PC-3 (cell line): ENCODE data around the gene L3MBTL4. TPM values are rescaled to one million over a fixed set of nuclear protein-coding genes. Genes with fewer than 3 reads are reported as not detected.
A peak's percentile ranks its signal among the peaks of the same experiment; 100 is the strongest.

ENCODE experiments used
- ATAC-seq: fragments of 200-7000 bp; cut with Tn5 transposase; 2 replicates; pipeline ENCODE4 v1.9.1; 2020; ENCODE audit warnings: mild to moderate bottlenecking, moderate library complexity
- BruUV-seq: library from RNA; stranded (reverse); fragments of 400-500 nt; replicated peaks from 2 replicates; lab custom pipeline; 2021; lab: Mats Ljungman, UMichigan
- CTCF ChIA-PET: fragments of 300-600 bp; sonication (Branson Sonifier 250); formaldehyde crosslinking; loops from one replicate; lab custom pipeline; 2022; ENCODE audit warnings: antibody characterized with exemption; lab: Charles Lee
- POLR2A ChIA-PET: fragments of 300-600 bp; sonication (Branson Sonifier 250); formaldehyde crosslinking; loops from one replicate; lab custom pipeline; 2022; ENCODE audit warnings: antibody characterized with exemption; ENCODE audit not compliant: unreplicated experiment; lab: Charles Lee
- DNase-seq: peaks from one replicate; pipeline ENCODE4 v3.0.0-alpha.2; 2015
- H2AFZ ChIP-seq: fragments of 300-600 bp; sonication (generic); 2 replicates; pipeline ENCODE4 v1.6.0; 2016; ENCODE audit warnings: antibody characterized with exemption, low read length
- H3F3A ChIP-seq: fragments of 300-600 bp; sonication (generic); one replicate; pipeline ENCODE4 v1.6.0; 2017; ENCODE audit warnings: antibody characterized with exemption, low read length, control low read depth, mild to moderate bottlenecking; ENCODE audit not compliant: unreplicated experiment
- H3K27ac ChIP-seq: fragments of 300-600 bp; sonication (generic); 2 replicates; pipeline ENCODE4 v1.5.1; 2016; ENCODE audit warnings: mild to moderate bottlenecking, low read length
- H3K27me3 ChIP-seq: fragments of 300-600 bp; sonication (generic); 2 replicates; pipeline ENCODE4 v1.6.1; 2016; ENCODE audit warnings: low read length, mixed read lengths
- H3K36me3 ChIP-seq: fragments of 300-600 bp; sonication (generic); 2 replicates; pipeline ENCODE4 v1.6.1; 2016; ENCODE audit warnings: low read depth, mixed run types, low read length, mixed read lengths
- H3K4me1 ChIP-seq: fragments of 300-600 bp; sonication (generic); 2 replicates; pipeline ENCODE4 v1.5.1; 2016; ENCODE audit warnings: low read length; ENCODE audit not compliant: insufficient read depth
- H3K4me2 ChIP-seq: fragments of 300-600 bp; sonication (generic); 2 replicates; pipeline ENCODE4 v1.6.0; 2016; ENCODE audit warnings: low read length
- H3K4me3 ChIP-seq: fragments of 300-600 bp; sonication (generic); 2 replicates; pipeline ENCODE4 v1.5.1; 2016; ENCODE audit warnings: mild to moderate bottlenecking, low read length, mixed read lengths
- H3K79me2 ChIP-seq: fragments of 300-600 bp; sonication (generic); 2 replicates; pipeline ENCODE4 v1.6.1; 2017; ENCODE audit warnings: low read length, mixed read lengths
- H3K9ac ChIP-seq: fragments of 300-600 bp; sonication (generic); 2 replicates; pipeline ENCODE4 v1.6.0; 2016; ENCODE audit warnings: mild to moderate bottlenecking, low read length
- H3K9me2 ChIP-seq: fragments of 300-600 bp; sonication (generic); replicated peaks from 2 replicates; pipeline ENCODE4 v1.6.1; 2016; ENCODE audit warnings: mixed run types, low read length, mixed read lengths
- H3K9me3 ChIP-seq: fragments of 300-600 bp; sonication (generic); 2 replicates; pipeline ENCODE4 v1.6.1; 2016; ENCODE audit warnings: low read length, mixed read lengths
- H4K20me1 ChIP-seq: fragments of 300-600 bp; sonication (generic); 2 replicates; pipeline ENCODE4 v1.6.1; 2016; ENCODE audit warnings: low read length, mixed read lengths
- CTCF ChIP-seq: fragments of 300-600 bp; sonication (generic); conservative IDR thresholded peaks from 2 replicates; pipeline ENCODE4 v1.5.1; 2017; ENCODE audit warnings: antibody characterized with exemption, low read depth, mild to moderate bottlenecking, low read length
- EZH2 ChIP-seq: fragments of 300-600 bp; sonication (generic); IDR thresholded peaks from one replicate; pipeline ENCODE4 v1.6.1; 2017; ENCODE audit warnings: antibody characterized with exemption, mild to moderate bottlenecking, low read length; ENCODE audit not compliant: unreplicated experiment
- EZH2phosphoT487 ChIP-seq: fragments of 300-600 bp; sonication (generic); IDR thresholded peaks from 2 replicates; pipeline ENCODE4 v1.6.1; 2018; ENCODE audit warnings: mild to moderate bottlenecking, antibody characterized with exemption, low read length, borderline replicate concordance
- intact Hi-C: fragments of 100-400 bp; cut with micrococcal nuclease; formaldehyde crosslinking; loops from 2 replicates; pipeline ENCODE4 v1.9.0; 2023
- total RNA-seq: library from RNA; depleted of rRNA; stranded (reverse); fragments of >200 nt; gene quantifications from 2 replicates; pipeline ENCODE4 v1.2.3, GENCODE V29; 2014

Gene L3MBTL4
- total RNA-seq, 1 experiment from 2014 or later = 0.47 TPM

GRCh38 chr18:6015364-6015763 is 399.3 kb downstream of the L3MBTL4 start:
- peak; percentile 24; the same call in 1 of the 2 replicates for ATAC-seq
- H3K36me3 ChIP-seq = no peaks in the 10 kb centered on the region
- BruUV-seq = no TSS peak
- no peaks in the 10 kb centered on the region for H3K9me2 ChIP-seq
- peaks cover 7% of the 10 kb centered on the region for H3K4me1 ChIP-seq
- CTCF ChIA-PET = no interaction called here
- intact Hi-C loops = no loop called here
- POLR2A ChIA-PET = no interaction called here
- no peak overlapping the region for H3K4me3 ChIP-seq
- H3K79me2 ChIP-seq = no peaks in the 10 kb centered on the region
- H3K27me3 ChIP-seq = no peaks in the 10 kb centered on the region
- peak; percentile 24 for DNase-seq
- H3K9me3 ChIP-seq = no peaks in the 10 kb centered on the region
- TF ChIP-seq EZH2 (no peak), CTCF (no peak), EZH2phosphoT487 (no peak)
- H2AFZ ChIP-seq = no peak overlapping the region
- no peaks in the 10 kb centered on the region for H4K20me1 ChIP-seq
- no peak overlapping the region for H3K9ac ChIP-seq
- no peak overlapping the region for H3K4me2 ChIP-seq
- no peak overlapping the region for H3K27ac ChIP-seq
- no peaks in the 10 kb centered on the region for H3F3A ChIP-seq

GRCh38 chr18:6013171-6013810 is 401.4 kb downstream of the L3MBTL4 start:
- no TSS peak for BruUV-seq
- H3K4me2 ChIP-seq = no peak overlapping the region
- no peak overlapping the region for H3K27ac ChIP-seq
- ChIA-PET POLR2A (no interaction called here), CTCF (no interaction called here)
- H3F3A ChIP-seq = no peaks in the 10 kb centered on the region
- TF ChIP-seq EZH2 (no peak), EZH2phosphoT487 (no peak), CTCF (no peak)
- H3K4me3 ChIP-seq = no peak overlapping the region
- no peaks in the 10 kb centered on the region for H3K9me2 ChIP-seq
- intact Hi-C loops = no loop called here
- H3K4me1 ChIP-seq = peaks cover 20% of the 10 kb centered on the region
- no peaks in the 10 kb centered on the region for H3K36me3 ChIP-seq
- no peak overlapping the region for H3K9ac ChIP-seq
- H4K20me1 ChIP-seq = no peaks in the 10 kb centered on the region
- DNase-seq (no peak), ATAC-seq (no peak)
- no peak overlapping the region for H2AFZ ChIP-seq
- H3K9me3 ChIP-seq = no peaks in the 10 kb centered on the region
- H3K27me3 ChIP-seq = no peaks in the 10 kb centered on the region
- no peaks in the 10 kb centered on the region for H3K79me2 ChIP-seq

- ATAC-seq (no peak), DNase-seq (no peak)
- CTCF ChIA-PET = no interaction called here
- TF ChIP-seq EZH2 (no peak), CTCF (no peak), EZH2phosphoT487 (no peak)
- H3F3A ChIP-seq = no peaks in the 10 kb centered on the region
- no peak overlapping the region for H3K9ac ChIP-seq
- peaks cover 20% of the 10 kb centered on the region for H3K4me1 ChIP-seq
- no TSS peak for BruUV-seq
- no peaks in the 10 kb centered on the region for H3K9me3 ChIP-seq
- H3K4me3 ChIP-seq = no peak overlapping the region
- H3K27ac ChIP-seq = no peak overlapping the region
- H4K20me1 ChIP-seq = no peaks in the 10 kb centered on the region
- H2AFZ ChIP-seq = no peak overlapping the region
- no peaks in the 10 kb centered on the region for H3K79me2 ChIP-seq
- POLR2A ChIA-PET = no interaction called here
- no peaks in the 10 kb centered on the region for H3K36me3 ChIP-seq
- H3K27me3 ChIP-seq = no peaks in the 10 kb centered on the region
- intact Hi-C loops = loop anchor here (1.0 to 2.0 kb wide), 2 partner anchors 44 to 58 kb away; no protein-coding TSS in a partner anchor
- no peaks in the 10 kb centered on the region for H3K9me2 ChIP-seq
- no peak overlapping the region for H3K4me2 ChIP-seq
Observed at GRCh38 chr18:6010921-6011320, 403.8 kb downstream of the L3MBTL4 start.
